ENCODE measurements around the gene MTARC1.

MTARC1 gene

GRCh38 chr1:220770245-220770913 lies 16.3 kb upstream of the MTARC1 start:
- DNase-seq (ENCODE audit: low read depth) = no peak

DNA sequence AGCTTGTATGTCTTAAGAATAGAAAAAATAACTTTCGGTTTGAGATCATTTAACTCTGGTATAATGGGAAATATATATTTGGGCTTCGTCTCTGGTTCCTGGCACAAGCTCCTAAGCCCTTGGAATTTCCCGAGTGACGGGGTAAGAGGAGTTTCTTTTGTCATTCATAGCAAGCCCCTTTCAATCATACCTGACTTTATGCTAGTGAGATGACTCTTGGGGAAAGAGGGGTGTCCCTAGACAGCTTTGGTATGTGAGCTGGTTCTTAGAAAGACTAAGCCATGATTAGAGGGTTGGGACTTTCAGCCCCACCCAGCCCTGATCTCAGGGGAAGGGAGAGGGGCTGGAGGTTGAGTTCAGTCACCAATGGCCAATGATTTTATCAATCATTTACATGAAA lies 13.9 kb upstream of the MTARC1 start:
- DNase-seq (ENCODE audit: low read depth) = no peak

GRCh38 chr1:220775240-220775853 lies 11.4 kb upstream of the MTARC1 start:
- peak; percentile 8 for DNase-seq (ENCODE audit: low read depth)

DNA sequence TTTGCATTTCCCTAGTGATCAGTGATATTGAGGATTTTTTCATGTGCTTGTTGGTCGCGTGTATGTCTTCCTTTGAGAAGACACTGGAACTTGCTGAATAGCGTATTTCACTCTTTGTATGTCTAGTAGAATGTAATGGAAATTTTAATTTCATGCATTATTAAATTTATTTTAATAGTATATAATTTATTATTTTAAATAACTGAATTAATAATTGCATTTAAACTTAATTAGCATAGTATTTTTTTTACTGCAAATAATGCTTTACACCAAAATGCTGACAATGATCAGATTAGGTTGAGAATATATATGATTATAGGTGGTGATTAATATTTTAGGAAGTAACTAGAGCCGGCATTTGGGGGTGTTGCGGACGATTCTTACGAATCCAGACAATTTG lies 10.5 kb upstream of the MTARC1 start:
- no peak for DNase-seq (ENCODE audit: low read depth)

DNA sequence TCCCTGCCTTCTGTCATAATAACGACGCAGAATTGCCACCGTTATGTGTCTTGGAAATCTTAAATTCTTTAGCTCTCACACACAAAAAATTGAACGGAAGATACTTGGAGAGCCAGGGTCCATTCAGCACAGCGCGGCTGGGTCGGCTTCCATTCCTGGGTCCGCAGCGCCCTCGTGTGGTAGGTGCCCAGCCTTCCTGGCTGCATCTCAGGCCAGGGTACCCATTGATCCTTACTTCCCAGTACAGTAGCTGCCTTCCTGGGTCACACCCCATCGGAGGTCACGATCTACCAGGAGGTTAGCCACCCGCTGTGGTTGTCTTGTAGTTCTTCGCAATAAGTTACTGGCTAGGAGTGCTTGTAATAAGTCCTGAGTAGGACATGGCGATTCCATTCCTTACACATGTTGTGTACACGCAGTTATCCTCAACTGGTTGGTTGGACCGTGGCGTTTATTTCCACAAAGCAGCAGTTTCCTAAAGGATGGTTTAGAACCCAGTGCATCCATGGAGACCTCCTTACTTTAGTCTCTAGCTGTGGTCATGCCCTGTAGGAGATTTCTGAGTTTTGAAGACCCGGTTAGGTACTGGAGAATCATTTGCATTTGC lies 9.9 kb upstream of the MTARC1 start:
- DNase-seq (ENCODE audit: low read depth) = peak; percentile 29

DNA sequence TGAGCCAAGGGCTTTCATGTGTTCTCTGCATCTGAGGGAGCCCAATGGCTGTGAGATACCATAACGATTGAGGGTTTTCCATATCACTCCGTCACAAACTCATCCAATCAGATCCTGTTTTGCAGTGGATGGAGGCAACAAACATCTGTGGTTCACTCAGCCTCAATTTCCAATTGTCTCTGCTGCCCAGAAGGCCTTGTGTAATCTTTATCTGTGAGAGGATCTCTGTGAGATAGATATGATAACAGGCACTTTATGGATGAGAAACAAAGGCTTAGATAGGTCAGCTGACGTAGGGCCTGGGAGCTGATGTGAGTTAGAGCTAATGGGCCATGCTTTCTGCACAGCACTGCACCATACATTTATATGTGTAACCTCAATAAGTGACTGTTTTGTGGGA lies 3.3 kb upstream of the MTARC1 start:
- no peak for DNase-seq (ENCODE audit: low read depth)

DNA sequence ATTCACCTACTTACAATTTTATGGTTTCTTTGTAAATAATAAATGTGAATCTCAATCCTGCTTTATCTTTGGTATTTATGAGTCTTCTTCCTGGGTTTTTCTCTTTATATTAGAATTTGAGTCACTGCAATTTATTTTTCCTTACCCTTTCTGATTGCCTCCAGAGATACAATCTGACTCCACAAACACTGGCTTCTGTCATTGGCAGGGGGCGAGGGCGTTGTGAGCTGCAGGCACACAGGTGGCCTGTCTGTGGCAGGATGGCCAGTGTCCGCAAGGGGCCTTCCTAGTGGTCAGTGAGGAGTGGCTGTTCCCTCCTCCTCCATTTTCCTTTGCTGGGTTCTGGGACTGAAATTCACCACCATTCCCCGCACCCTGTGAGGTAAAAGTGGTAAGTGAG lies 2.0 kb upstream of the MTARC1 start:
- no peak for DNase-seq (ENCODE audit: low read depth)

DNA sequence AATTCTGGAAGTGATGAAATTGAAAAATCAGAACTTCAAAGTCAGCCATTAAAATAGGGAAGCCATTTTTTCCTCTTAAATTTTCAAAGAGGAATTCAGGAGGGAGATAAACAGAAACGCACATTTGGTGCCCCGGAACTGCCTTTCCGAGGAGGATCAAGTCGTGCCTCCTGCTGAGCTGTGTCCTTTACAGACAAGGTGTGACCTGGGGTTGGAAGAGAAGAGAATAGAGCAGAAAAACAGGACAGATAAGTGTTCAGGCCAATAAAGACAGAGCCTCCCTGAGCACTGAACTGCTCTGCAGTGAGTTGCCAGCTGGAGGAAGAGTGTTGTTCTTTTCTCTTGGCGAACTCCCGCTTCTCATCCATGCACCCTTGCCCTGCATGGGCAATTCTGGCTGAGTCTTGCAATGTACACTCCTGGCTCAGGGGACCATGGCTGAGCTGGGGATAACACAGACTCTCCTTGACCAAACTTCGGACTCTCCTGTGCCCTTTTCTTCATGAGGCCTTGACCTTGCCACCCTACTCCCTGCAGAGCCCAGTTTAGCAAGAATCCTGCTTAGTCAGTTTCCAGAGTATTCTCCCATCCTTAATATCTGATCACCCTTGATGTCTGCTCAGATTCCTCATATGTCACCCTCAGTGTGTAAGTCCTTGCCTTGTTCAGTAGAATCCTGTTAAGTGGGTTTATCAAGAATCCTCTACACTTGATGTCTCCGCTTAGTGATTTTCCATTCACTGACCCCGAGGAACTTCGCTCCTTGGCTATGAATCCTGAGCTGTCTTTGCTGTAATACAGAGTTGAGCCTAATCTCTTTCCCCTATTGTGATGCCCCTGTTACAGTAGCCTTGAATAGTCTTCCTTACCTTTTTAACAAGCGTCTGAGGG lies 1.3 kb upstream of the MTARC1 start:
- DNase-seq (ENCODE audit: low read depth) = no peak

- no peak for DNase-seq (ENCODE audit: low read depth)
Measured at GRCh38 chr1:220786057-220786336, 716 bp upstream of the MTARC1 start.

GRCh38 chr1:220787069-220787619 lies 431 bp downstream of the MTARC1 start:
- no peak for DNase-seq (ENCODE audit: low read depth)

GRCh38 chr1:220788900-220789299 lies 2.2 kb downstream of the MTARC1 start:
- no peak for DNase-seq (ENCODE audit: low read depth)

DNA sequence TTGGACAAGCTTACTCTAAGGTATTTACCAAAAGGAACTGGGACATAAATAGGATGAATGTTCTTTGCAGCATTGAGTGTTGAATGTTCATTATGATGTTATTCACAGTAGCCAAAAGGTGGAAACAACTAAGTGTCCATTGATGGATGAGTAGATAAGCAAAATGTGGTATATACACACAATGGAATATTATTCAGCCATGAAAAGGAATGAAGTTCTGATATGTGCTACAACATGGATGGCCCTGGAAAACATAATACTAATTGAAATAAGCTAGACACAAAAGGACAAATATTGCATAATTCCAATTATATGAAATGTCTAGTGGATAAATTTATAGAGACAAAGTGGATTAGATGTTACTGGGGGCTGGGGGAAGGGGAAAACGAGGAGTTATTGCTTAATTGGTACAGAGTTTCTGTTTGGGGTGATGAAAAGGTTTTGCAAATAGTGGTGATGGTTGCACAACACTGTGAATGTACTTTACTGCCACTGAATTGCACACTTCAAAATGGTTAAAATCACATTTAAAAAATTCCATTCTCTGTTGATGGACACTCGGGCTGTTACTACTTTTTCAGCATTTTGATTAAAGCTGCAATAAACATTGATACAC lies 2.9 kb downstream of the MTARC1 start:
- no peak for DNase-seq (ENCODE audit: low read depth)

- DNase-seq (ENCODE audit: low read depth) = no peak
Measured at GRCh38 chr1:220791285-220791684, 4.6 kb downstream of the MTARC1 start.

DNA sequence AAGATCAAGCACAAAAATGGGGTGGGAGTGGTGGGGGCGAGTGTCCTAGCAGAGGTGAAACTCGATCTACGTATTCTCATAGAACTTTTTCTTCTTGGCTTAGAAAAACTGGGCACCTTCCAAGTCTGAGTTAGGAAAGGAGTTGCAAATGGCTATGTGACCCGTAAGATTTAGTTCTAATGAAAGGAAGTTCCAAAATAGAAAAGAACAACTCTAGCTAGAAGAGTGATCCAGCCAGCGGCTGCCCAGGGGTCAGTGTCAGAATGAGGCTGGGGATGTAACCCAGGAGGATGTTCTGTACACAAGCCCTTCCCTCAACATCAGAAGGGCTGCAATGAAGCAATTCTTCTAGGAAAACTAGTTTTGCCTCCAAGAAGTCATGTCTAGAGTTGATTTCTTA lies 5.2 kb downstream of the MTARC1 start:
- no peak for DNase-seq (ENCODE audit: low read depth)

DNA sequence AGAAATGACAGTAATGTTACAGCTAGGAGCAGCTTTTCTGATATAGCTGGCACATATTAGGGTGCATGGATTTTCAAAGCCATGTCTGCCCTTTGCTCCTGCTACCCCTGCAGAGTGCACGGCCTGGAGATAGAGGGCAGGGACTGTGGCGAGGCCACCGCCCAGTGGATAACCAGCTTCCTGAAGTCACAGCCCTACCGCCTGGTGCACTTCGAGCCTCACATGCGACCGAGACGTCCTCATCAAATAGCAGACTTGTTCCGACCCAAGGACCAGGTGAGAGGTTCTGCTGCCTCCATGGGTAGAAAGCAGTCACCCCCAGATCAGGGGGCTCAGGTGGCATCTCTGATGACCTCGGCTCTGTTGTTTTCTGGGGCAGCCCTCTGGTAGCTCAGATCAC lies 9.8 kb downstream of the MTARC1 start:
- no peak for DNase-seq (ENCODE audit: low read depth)

DNA sequence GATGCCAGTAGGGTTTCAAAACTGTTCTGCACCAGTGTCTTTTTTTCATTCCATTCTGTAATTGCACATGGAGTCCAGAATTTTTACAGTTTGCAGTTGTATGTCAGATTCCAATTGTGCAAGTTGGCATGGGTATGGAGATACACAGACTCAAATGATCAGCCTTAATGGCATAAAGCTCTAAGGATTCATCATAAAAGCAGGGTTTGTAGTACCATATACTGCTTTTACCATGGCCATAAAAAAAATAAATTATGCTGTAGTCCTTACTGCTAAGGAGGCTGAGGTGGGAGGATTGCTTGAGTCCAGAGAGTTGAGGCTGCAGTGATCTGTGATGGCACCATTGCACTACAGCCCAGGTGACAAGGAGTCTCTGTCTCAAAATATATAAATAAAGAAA lies 10.3 kb downstream of the MTARC1 start:
- DNase-seq (ENCODE audit: low read depth) = no peak

DNA sequence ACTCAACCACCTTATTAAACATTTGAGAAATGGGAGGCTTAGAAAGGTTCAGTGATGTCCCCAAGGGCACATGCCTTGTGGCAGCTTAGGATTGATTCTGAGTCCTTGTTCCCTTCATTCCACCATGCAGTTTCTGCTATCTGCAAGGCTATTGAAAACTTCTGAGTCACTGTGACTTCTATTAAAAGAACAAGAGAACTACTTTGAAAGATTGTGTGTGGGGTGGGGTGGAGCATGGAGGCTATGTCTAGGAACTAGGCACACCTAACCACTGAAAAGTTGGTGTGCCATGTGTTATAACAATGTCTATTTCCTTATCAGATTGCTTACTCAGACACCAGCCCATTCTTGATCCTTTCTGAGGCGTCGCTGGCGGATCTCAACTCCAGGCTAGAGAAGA lies 10.8 kb downstream of the MTARC1 start:
- no peak for DNase-seq (ENCODE audit: low read depth)

DNA sequence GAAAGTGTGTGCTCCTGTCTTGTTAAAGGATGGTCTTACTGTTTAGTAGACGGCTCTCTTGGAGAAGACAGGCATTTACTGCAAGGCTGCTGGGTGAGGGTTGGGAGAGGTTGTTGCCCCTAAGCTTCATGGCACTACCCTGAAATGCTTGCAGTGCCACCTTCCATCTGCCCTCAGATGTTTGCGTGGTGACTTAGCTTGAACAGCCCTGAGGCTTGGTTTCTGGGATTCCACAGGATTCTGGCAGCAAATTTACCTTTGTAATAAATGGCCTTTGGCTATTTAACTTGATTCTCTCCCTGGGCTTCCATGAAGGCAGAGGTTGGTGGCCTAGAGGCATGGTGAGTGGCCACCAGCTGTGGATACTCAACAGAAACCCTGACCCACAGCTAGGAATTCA lies 11.6 kb downstream of the MTARC1 start:
- no peak for DNase-seq (ENCODE audit: low read depth)

- DNase-seq (ENCODE audit: low read depth) = no peak
Measured at GRCh38 chr1:220800262-220800661, 13.5 kb downstream of the MTARC1 start.

- no peak for DNase-seq (ENCODE audit: low read depth)
Measured at GRCh38 chr1:220803401-220804201, 16.9 kb downstream of the MTARC1 start.

DNA sequence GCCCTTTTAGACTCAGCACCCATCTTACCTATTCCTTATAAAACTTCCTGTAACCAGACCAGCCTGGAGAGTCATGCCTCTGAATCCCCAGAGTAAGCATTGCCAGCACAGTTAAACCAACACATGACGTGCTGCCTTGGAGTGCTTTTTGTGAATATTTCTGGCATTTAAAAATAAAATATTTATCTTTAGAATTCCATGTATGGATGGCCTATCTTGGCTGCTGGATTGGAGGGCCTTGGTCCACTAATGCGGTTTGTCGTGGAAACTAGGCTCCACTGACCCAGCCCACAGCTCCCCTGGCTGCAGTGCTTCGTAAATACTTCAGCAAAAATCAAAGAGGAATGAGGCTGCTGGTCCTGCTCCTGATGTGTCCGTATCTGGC lies 17.5 kb downstream of the MTARC1 start:
- DNase-seq (ENCODE audit: low read depth) = no peak
